IMR-90 (cell line): ENCODE measurements around the gene VASH1. TPM values are rescaled to one million over a fixed set of nuclear protein-coding genes. Genes with fewer than 3 reads are reported as not detected.

ENCODE experiments used
- ATAC-seq: fragments of 200-7000 bp; cut with Tn5 transposase; 2 replicates; pipeline ENCODE4 v1.9.1; 2020; ENCODE audit warnings: low read depth, mild to moderate bottlenecking, moderate library complexity
- BruUV-seq: library from RNA; stranded (reverse); fragments of 400-500 nt; replicated peaks from 2 replicates; lab custom pipeline; 2021; lab: Mats Ljungman, UMichigan
- CTCF ChIA-PET: fragments of 300-600 bp; formaldehyde crosslinking; extraction: SDS; loops from one replicate; lab custom pipeline; 2021; ENCODE audit warnings: antibody characterized with exemption; lab: Yijun Ruan, JAX
- POLR2A ChIA-PET: fragments of 300-600 bp; sonication (Branson Sonifier 250); formaldehyde crosslinking; loops from one replicate; lab custom pipeline; 2022; ENCODE audit warnings: antibody characterized with exemption; ENCODE audit not compliant: unreplicated experiment; lab: Charles Lee
- DNase-seq: peaks from one replicate; pipeline ENCODE4 v3.0.0; 2013
- H2AFZ ChIP-seq: replicated peaks from 2 replicates; pipeline ENCODE3; 2013; ENCODE audit warnings: low read length, mild to moderate bottlenecking; ENCODE audit not compliant: poor library complexity
- H2AK5ac ChIP-seq: 2 replicates; pipeline ENCODE4 v1.6.1; 2013; ENCODE audit warnings: low read depth, low read length, inconsistent platforms
- H2AK9ac ChIP-seq: replicated peaks from 2 replicates; pipeline ENCODE3; 2013; ENCODE audit warnings: mild to moderate bottlenecking, low read depth, low read length, moderate library complexity; ENCODE audit not compliant: poor library complexity
- H2BK120ac ChIP-seq: 2 replicates; pipeline ENCODE4 v1.6.1; 2013; ENCODE audit warnings: low read depth, low read length, inconsistent platforms
- H2BK15ac ChIP-seq: 3 replicates; pipeline ENCODE4 v1.6.1; 2013; ENCODE audit warnings: low read depth, low read length, inconsistent platforms
- H2BK20ac ChIP-seq: 2 replicates; pipeline ENCODE4 v1.6.1; 2013; ENCODE audit warnings: low read depth, mild to moderate bottlenecking, inconsistent platforms, low read length, moderate library complexity
- H2BK5ac ChIP-seq: 2 replicates; pipeline ENCODE4 v1.6.1; 2013; ENCODE audit warnings: mild to moderate bottlenecking, low read depth, low read length, inconsistent platforms; ENCODE audit not compliant: poor library complexity, severe bottlenecking
- H3K14ac ChIP-seq: replicated peaks from 2 replicates; pipeline ENCODE4 v1.6.1; 2013; ENCODE audit warnings: low read depth, low read length, inconsistent platforms
- H3K18ac ChIP-seq: 2 replicates; pipeline ENCODE4 v1.6.1; 2013; ENCODE audit warnings: low read depth, low read length, control low read depth
- H3K23ac ChIP-seq: 2 replicates; pipeline ENCODE4 v1.6.1; 2013; ENCODE audit warnings: low read depth, low read length, inconsistent platforms
- H3K27ac ChIP-seq: 2 replicates; pipeline ENCODE4 v1.5.1; 2013; ENCODE audit warnings: mild to moderate bottlenecking, control low read depth, low read length; ENCODE audit not compliant: insufficient read depth
- H3K27me3 ChIP-seq: 2 replicates; pipeline ENCODE4 v1.6.1; 2013; ENCODE audit warnings: low read length; ENCODE audit not compliant: control insufficient read depth, insufficient read depth
- H3K36me3 ChIP-seq: 2 replicates; pipeline ENCODE4 v1.6.1; 2013; ENCODE audit warnings: low read length, mixed read lengths; ENCODE audit not compliant: control insufficient read depth, insufficient read depth
- H3K4ac ChIP-seq: 2 replicates; pipeline ENCODE4 v1.6.1; 2013; ENCODE audit warnings: low read depth, low read length, inconsistent platforms
- H3K4me1 ChIP-seq: 2 replicates; pipeline ENCODE4 v1.6.1; 2013; ENCODE audit warnings: low read length, mixed read lengths; ENCODE audit not compliant: control insufficient read depth, insufficient read depth
- H3K4me2 ChIP-seq: 2 replicates; pipeline ENCODE4 v1.6.1; 2013; ENCODE audit warnings: low read depth, mild to moderate bottlenecking, control low read depth, low read length, moderate library complexity
- H3K4me3 ChIP-seq: 2 replicates; pipeline ENCODE4 v1.5.1; 2013; ENCODE audit warnings: low read depth, mild to moderate bottlenecking, control low read depth, low read length, moderate library complexity; ENCODE audit not compliant: insufficient read depth
- H3K56ac ChIP-seq: 2 replicates; pipeline ENCODE4 v1.6.1; 2013; ENCODE audit warnings: low read length, inconsistent platforms; ENCODE audit not compliant: insufficient read depth; ENCODE audit errors: extremely low read depth
- H3K79me1 ChIP-seq, 2 experiments: 2 replicates each; pipeline ENCODE4 v1.6.1; 2013; ENCODE audit warnings: low read length in 2 of 2, inconsistent platforms in 1 of 2, low read depth in 1 of 2
- H3K9ac ChIP-seq: 2 replicates; pipeline ENCODE4 v1.6.1; 2013; ENCODE audit warnings: low read depth, low read length, control low read depth
- H3K9me1 ChIP-seq: 2 replicates; pipeline ENCODE4 v1.6.1; 2013; ENCODE audit warnings: low read length, inconsistent platforms; ENCODE audit not compliant: insufficient read depth
- H3K9me3 ChIP-seq: 2 replicates; pipeline ENCODE4 v1.6.1; 2013; ENCODE audit warnings: low read length; ENCODE audit not compliant: control insufficient read depth, insufficient read depth
- H4K20me1 ChIP-seq: 2 replicates; pipeline ENCODE4 v1.6.1; 2013; ENCODE audit warnings: low read length, inconsistent platforms; ENCODE audit not compliant: insufficient read depth
- H4K5ac ChIP-seq: 2 replicates; pipeline ENCODE4 v1.6.1; 2013; ENCODE audit warnings: mild to moderate bottlenecking, low read depth, low read length, control low read depth
- H4K8ac ChIP-seq, 2 experiments: 2 replicates each; pipeline ENCODE4 v1.6.1; 2013; ENCODE audit warnings: low read depth in 2 of 2, low read length in 2 of 2, control low read depth in 1 of 2, inconsistent platforms in 1 of 2
- H4K91ac ChIP-seq: 2 replicates; pipeline ENCODE4 v1.6.1; 2013; ENCODE audit warnings: low read depth, low read length, inconsistent platforms; ENCODE audit not compliant: insufficient read depth
- CEBPB ChIP-seq: IDR thresholded peaks from 2 replicates; pipeline ENCODE4 v1.6.1; 2012; ENCODE audit warnings: low read depth, low read length, improper control_type of control experiment
- CHD1 ChIP-seq: IDR thresholded peaks from 2 replicates; pipeline ENCODE4 v1.6.1; 2012; ENCODE audit warnings: low read depth, low read length, improper control_type of control experiment
- FOS ChIP-seq: fragments of 150-350 bp; IDR thresholded peaks from 2 replicates; pipeline ENCODE4 v1.6.1; 2016; ENCODE audit warnings: low read depth, low read length
- MAZ ChIP-seq: IDR thresholded peaks from 2 replicates; pipeline ENCODE4 v1.6.1; 2012; ENCODE audit warnings: low read depth, mild to moderate bottlenecking, low read length, improper control_type of control experiment, moderate library complexity, borderline replicate concordance
- MXI1 ChIP-seq: IDR thresholded peaks from 2 replicates; pipeline ENCODE4 v1.6.1; 2012; ENCODE audit warnings: low read depth, mild to moderate bottlenecking, low read length, moderate library complexity, borderline replicate concordance
- NFE2L2 ChIP-seq: fragments of 150-350 bp; IDR thresholded peaks from 2 replicates; pipeline ENCODE4 v1.6.1; 2016; ENCODE audit warnings: low read depth, mild to moderate bottlenecking, low read length
- POLR2A ChIP-seq: IDR thresholded peaks from 2 replicates; pipeline ENCODE4 v1.6.1; 2012; ENCODE audit warnings: mild to moderate bottlenecking, low read depth, low read length
- WGBS, 2 experiments: methylation state at CpG; one replicate each; pipeline versions ENCODE4 v1.1.5 to v1.1.7; 2013; ENCODE audit warnings: missing lambda C conversion rate in 2 of 2; ENCODE audit not compliant: insufficient read length in 1 of 2; ENCODE audit errors: extremely low coverage in 2 of 2; 5-methylcytosine and 5-hydroxymethylcytosine counted together
- dilution Hi-C: fragments of 300-500 bp; cut with HindIII; formaldehyde crosslinking; loops from one replicate; pipeline ENCODE4 v1.14.3; 2018; ENCODE audit warnings: low sequenced_read_pairs; ENCODE audit not compliant: unreplicated experiment
- in situ Hi-C: fragments of 300-500 bp; cut with MboI; formaldehyde crosslinking; loops from 3 replicates; pipeline ENCODE4 v1.14.3; 2019; ENCODE audit warnings: low sequenced_read_pairs, inconsistent platforms, mixed read lengths
- intact Hi-C: fragments of 100-400 bp; cut with micrococcal nuclease; formaldehyde crosslinking; loops from 2 replicates; pipeline ENCODE4 v1.10.0; 2022
- polyA plus RNA-seq, 3 experiments: library from polyadenylated mRNA; depleted of rRNA; stranded (reverse); fragments of >200 nt; gene quantifications; 2 replicates each; pipeline ENCODE4 v1.2.3, GENCODE V29; 2012; ENCODE audit warnings: low replicate concordance in 1 of 3
- total RNA-seq: library from RNA; depleted of rRNA; stranded (reverse); fragments of >200 nt; gene quantifications from 2 replicates; pipeline ENCODE4 v1.2.3, GENCODE V29; 2012
- TF ChIP-seq, protein P1 (sequence below): fragments of 150-350 bp; IDR thresholded peaks from 2 replicates; pipeline ENCODE4 v1.6.1; 2016; ENCODE audit warnings: low read depth, mild to moderate bottlenecking, low read length, moderate library complexity, borderline replicate concordance
- TF ChIP-seq, protein P2 (sequence below): conservative IDR thresholded peaks from 2 replicates; pipeline ENCODE4 v1.5.1; 2012; ENCODE audit warnings: mild to moderate bottlenecking, low read depth, low read length, improper control_type of control experiment
- TF ChIP-seq, protein P3 (sequence below): fragments of 150-350 bp; IDR thresholded peaks from 2 replicates; pipeline ENCODE4 v1.6.1; 2017; ENCODE audit warnings: mild to moderate bottlenecking, antibody characterized with exemption, low read length, low read depth

The VASH1 gene
- total and polyA plus RNA-seq, 2 of the 4 experiments (the other 2 are of a cell fraction), result 2.0 to 9.5 TPM

DNA sequence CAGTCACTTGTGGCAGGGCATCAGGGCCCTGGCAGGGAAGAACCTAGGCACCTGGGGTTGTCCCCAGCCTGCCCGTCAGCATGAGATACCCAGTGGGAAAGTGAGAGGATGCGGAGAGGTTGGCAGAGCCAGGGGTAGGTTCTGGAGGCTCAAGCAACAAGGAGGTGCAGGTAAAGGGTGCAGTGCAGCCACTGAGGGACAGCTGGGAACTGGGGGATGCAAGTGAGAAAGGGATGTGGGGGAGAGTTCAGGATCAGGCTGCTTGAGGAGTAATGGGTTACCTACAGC lies 18.7 kb downstream of the VASH1 start:
- dilution Hi-C loops (no loop called here), in situ Hi-C loops (loop anchor here (5.0 kb wide), 1 partner anchor 63 kb away; no protein-coding TSS in a partner anchor), intact Hi-C loops (no loop called here)
- Histone ChIP-seq H3K79me1 (no peaks in the 10 kb centered on the region), H2BK15ac (no peak overlapping the region), H4K8ac (no peak overlapping the region), H2BK20ac (no peak overlapping the region), H3K9me1 (peaks cover 2% of the 10 kb centered on the region; the same call in 1 of the 2 replicates), H3K4ac (no peak overlapping the region), H3K9ac (no peak overlapping the region), H4K20me1 (no peaks in the 10 kb centered on the region), H2BK120ac (no peak overlapping the region), H3K56ac (no peak overlapping the region), H2BK5ac (no peak overlapping the region), H3K36me3 (peaks cover 8% of the 10 kb centered on the region; the same call in 1 of the 2 replicates), H3K9me3 (no peaks in the 10 kb centered on the region), H3K18ac (no peak overlapping the region), H3K27me3 (no peaks in the 10 kb centered on the region), H3K4me3 (no peak overlapping the region), H3K27ac (no peak overlapping the region), H3K4me1 (peaks cover 4% of the 10 kb centered on the region; the same call in 1 of the 2 replicates), H2AK5ac (no peak overlapping the region), H3K14ac (no peak overlapping the region), H3K4me2 (no peak overlapping the region), H4K5ac (no peak overlapping the region), H2AK9ac (no peak overlapping the region), H2AFZ (no peak overlapping the region), H3K23ac (no peak overlapping the region), H4K91ac (no peak overlapping the region)
- 100% methylated on average over 2 of the region's 2 CpGs; no CpG with 5 or more reads in 1 of the 2 experiments for WGBS, 2 experiments
- no TSS peak for BruUV-seq
- ChIA-PET POLR2A (no interaction called here), CTCF (interaction anchor here (1.2 kb wide), 1 partner anchor 15 kb away, joined by 3 read pairs; no protein-coding TSS in a partner anchor)
- no peak for ATAC-seq
- TF ChIP-seq POLR2A (no peak), CHD1 (no peak), MXI1 (no peak), NFE2L2 (no peak), MAZ (no peak), FOS (no peak), CEBPB (no peak)
- TF ChIP-seq, protein P1, sequence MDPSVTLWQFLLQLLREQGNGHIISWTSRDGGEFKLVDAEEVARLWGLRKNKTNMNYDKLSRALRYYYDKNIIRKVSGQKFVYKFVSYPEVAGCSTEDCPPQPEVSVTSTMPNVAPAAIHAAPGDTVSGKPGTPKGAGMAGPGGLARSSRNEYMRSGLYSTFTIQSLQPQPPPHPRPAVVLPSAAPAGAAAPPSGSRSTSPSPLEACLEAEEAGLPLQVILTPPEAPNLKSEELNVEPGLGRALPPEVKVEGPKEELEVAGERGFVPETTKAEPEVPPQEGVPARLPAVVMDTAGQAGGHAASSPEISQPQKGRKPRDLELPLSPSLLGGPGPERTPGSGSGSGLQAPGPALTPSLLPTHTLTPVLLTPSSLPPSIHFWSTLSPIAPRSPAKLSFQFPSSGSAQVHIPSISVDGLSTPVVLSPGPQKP, result no peak
- TF ChIP-seq, protein P2, sequence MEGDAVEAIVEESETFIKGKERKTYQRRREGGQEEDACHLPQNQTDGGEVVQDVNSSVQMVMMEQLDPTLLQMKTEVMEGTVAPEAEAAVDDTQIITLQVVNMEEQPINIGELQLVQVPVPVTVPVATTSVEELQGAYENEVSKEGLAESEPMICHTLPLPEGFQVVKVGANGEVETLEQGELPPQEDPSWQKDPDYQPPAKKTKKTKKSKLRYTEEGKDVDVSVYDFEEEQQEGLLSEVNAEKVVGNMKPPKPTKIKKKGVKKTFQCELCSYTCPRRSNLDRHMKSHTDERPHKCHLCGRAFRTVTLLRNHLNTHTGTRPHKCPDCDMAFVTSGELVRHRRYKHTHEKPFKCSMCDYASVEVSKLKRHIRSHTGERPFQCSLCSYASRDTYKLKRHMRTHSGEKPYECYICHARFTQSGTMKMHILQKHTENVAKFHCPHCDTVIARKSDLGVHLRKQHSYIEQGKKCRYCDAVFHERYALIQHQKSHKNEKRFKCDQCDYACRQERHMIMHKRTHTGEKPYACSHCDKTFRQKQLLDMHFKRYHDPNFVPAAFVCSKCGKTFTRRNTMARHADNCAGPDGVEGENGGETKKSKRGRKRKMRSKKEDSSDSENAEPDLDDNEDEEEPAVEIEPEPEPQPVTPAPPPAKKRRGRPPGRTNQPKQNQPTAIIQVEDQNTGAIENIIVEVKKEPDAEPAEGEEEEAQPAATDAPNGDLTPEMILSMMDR, result no peak
- TF ChIP-seq, protein P3, sequence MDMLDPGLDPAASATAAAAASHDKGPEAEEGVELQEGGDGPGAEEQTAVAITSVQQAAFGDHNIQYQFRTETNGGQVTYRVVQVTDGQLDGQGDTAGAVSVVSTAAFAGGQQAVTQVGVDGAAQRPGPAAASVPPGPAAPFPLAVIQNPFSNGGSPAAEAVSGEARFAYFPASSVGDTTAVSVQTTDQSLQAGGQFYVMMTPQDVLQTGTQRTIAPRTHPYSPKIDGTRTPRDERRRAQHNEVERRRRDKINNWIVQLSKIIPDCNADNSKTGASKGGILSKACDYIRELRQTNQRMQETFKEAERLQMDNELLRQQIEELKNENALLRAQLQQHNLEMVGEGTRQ, result no peak
- no peak for DNase-seq
